Breast epithelium (tissue), 4 donors: ENCODE results near the gene PATZ1. TPM values are rescaled to one million over a fixed set of nuclear protein-coding genes. Genes with fewer than 3 reads are reported as not detected.
A peak's percentile ranks its signal among the peaks of the same experiment; 100 is the strongest.

Experiments
- DNase-seq, 2 donors: peaks; one replicate each; pipeline ENCODE4 v3.0.0-alpha.2; 2019; ENCODE audit warnings: low spot score in 2 of 2
- H3K27ac ChIP-seq, 2 donors: fragments of 200-600 bp; sonication (generic) in 1 of 2; one replicate each; pipeline ENCODE4 v1.5.1; 2016 to 2019; ENCODE audit warnings: mild to moderate bottlenecking in 1 of 2
- H3K27me3 ChIP-seq, 2 donors: fragments of 200-600 bp; sonication (generic) in 1 of 2; one replicate each; pipeline versions ENCODE4 v1.5.1 to v1.6.0; 2017 to 2019; ENCODE audit warnings: control low read depth in 1 of 2, mild to moderate bottlenecking in 1 of 2
- H3K36me3 ChIP-seq: fragments of 200-600 bp; one replicate; pipeline ENCODE4 v1.5.1; 2019
- H3K4me1 ChIP-seq, 2 donors: fragments of 200-600 bp; sonication (generic); one replicate each; pipeline ENCODE4 v1.5.1; 2016 to 2019; ENCODE audit warnings: control low read depth in 1 of 2
- H3K4me3 ChIP-seq, 3 donors: fragments of 200-600 bp; sonication (generic); 1 replicate in 2 of 3; 2 replicates in 1 of 3; pipeline ENCODE4 v1.5.1; 2016 to 2019; ENCODE audit warnings: mild to moderate bottlenecking in 3 of 3, moderate library complexity in 2 of 3
- H3K9me3 ChIP-seq, 2 donors: fragments of 200-600 bp; sonication (generic) in 1 of 2; one replicate each; pipeline ENCODE4 v1.5.1; 2016 to 2019; ENCODE audit warnings: control low read depth in 1 of 2
- CTCF ChIP-seq, 3 donors: fragments of 450-650 bp; IDR thresholded peaks; one replicate each; pipeline ENCODE4 v1.5.1; 2016 to 2017; ENCODE audit warnings: antibody characterized with exemption in 3 of 3, mild to moderate bottlenecking in 3 of 3, moderate library complexity in 3 of 3
- POLR2A ChIP-seq: fragments of 450-650 bp; IDR thresholded peaks from one replicate; pipeline ENCODE4 v1.6.1; 2016; ENCODE audit warnings: antibody characterized with exemption, mild to moderate bottlenecking, moderate library complexity
- POLR2AphosphoS5 ChIP-seq, 3 donors: sonication (generic); formaldehyde crosslinking; IDR thresholded peaks; one replicate each; pipeline ENCODE4 v1.6.1; 2017; ENCODE audit warnings: antibody characterized with exemption in 3 of 3
- intact Hi-C: fragments of 100-400 bp; cut with DNase I; formaldehyde crosslinking; loops from one replicate; pipeline ENCODE4 v1.15.1; 2023; ENCODE audit warnings: low total_unique reads
- total RNA-seq, 3 donors: library from RNA; depleted of rRNA; stranded (reverse); fragments of >200 nt; gene quantifications; one replicate each; pipeline ENCODE4 v1.1.0, GENCODE V29; 2016

PATZ1 gene
- total RNA-seq, 3 donors from 2014 or later = 15.4 to 49.6 (median 40.6) TPM

- Histone ChIP-seq H3K9me3 (no peaks in the 10 kb centered on the region), H3K4me3 (no peak overlapping the region), H3K27ac (peak overlapping the region; percentile 94 to 98), H3K4me1 (peaks cover 6 to 27% of the 10 kb centered on the region in 2 donors), H3K27me3 (no peaks in the 10 kb centered on the region), H3K36me3 (no peaks in the 10 kb centered on the region)
- DNase-seq = no peak
- TF ChIP-seq CTCF (IDR thresholded peaks at IDR 0.05) = no peak
- TF ChIP-seq POLR2AphosphoS5 (IDR thresholded peaks at IDR 0.05) = no peak
- TF ChIP-seq POLR2A = no peak
- intact Hi-C loops = no loop called here
These were observed 58.2 kb downstream of the PATZ1 start for GRCh38 chr22:31287818-31288495.

GRCh38 chr22:31286360-31287255, 59.5 kb downstream of the PATZ1 start:
- Histone ChIP-seq H3K4me1 (peaks cover 6 to 27% of the 10 kb centered on the region in 2 donors), H3K27ac (peak overlapping the region; percentile 72 to 94), H3K9me3 (no peaks in the 10 kb centered on the region), H3K4me3 (no peak overlapping the region), H3K27me3 (no peaks in the 10 kb centered on the region), H3K36me3 (peaks cover 5% of the 10 kb centered on the region)
- intact Hi-C loops = no loop called here
- TF ChIP-seq CTCF (IDR thresholded peaks at IDR 0.05) (no peak), POLR2AphosphoS5 (IDR thresholded peaks at IDR 0.05) (no peak), POLR2A (no peak)
- DNase-seq = no peak

GRCh38 chr22:31284281-31285155, 61.6 kb downstream of the PATZ1 start:
- peaks cover 8% of the 10 kb centered on the region for H3K36me3 ChIP-seq
- DNase-seq = no peak
- no peaks in the 10 kb centered on the region for H3K9me3 ChIP-seq
- H3K4me3 ChIP-seq = no peak overlapping the region
- H3K4me1 ChIP-seq = peaks cover under 1 to 24% of the 10 kb centered on the region in 2 donors
- intact Hi-C loops = no loop called here
- no peaks in the 10 kb centered on the region for H3K27me3 ChIP-seq
- TF ChIP-seq POLR2A = no peak
- TF ChIP-seq CTCF (IDR thresholded peaks at IDR 0.05) = no peak
- no peak for TF ChIP-seq POLR2AphosphoS5 (IDR thresholded peaks at IDR 0.05)
- peak overlapping the region; percentile 72 to 90 for H3K27ac ChIP-seq

- H3K9me3 ChIP-seq = no peaks in the 10 kb centered on the region
- H3K4me1 ChIP-seq = peaks cover 0 to 12% of the 10 kb centered on the region in 2 donors
- TF ChIP-seq POLR2A (no peak), CTCF (IDR thresholded peaks at IDR 0.05) (no peak), POLR2AphosphoS5 (IDR thresholded peaks at IDR 0.05) (no peak)
- no peak overlapping the region for H3K4me3 ChIP-seq
- no peaks in the 10 kb centered on the region for H3K27me3 ChIP-seq
- peaks cover 8% of the 10 kb centered on the region for H3K36me3 ChIP-seq
- DNase-seq = no peak
- peak overlapping the region; percentile 26 to 33 for H3K27ac ChIP-seq
- intact Hi-C loops = no loop called here
These were observed 63.2 kb downstream of the PATZ1 start for GRCh38 chr22:31282748-31283468.
